GM21825 (cell line): ENCODE results near the gene KCTD14.
"Not testable (repeated sequence)": the region's sequence is repeated elsewhere in the genome, so short reads cannot be mapped to it uniquely, and the experiment has no call there.

Source experiments
- ATAC-seq: cut with Tn5 transposase; IDR thresholded peaks from one replicate; pipeline ENCODE4 v1.9.1; 2021; ENCODE audit warnings: mild to moderate bottlenecking, moderate library complexity; ENCODE audit not compliant: unreplicated experiment

KCTD14 gene, protein sequence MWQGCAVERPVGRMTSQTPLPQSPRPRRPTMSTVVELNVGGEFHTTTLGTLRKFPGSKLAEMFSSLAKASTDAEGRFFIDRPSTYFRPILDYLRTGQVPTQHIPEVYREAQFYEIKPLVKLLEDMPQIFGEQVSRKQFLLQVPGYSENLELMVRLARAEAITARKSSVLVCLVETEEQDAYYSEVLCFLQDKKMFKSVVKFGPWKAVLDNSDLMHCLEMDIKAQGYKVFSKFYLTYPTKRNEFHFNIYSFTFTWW

DNA sequence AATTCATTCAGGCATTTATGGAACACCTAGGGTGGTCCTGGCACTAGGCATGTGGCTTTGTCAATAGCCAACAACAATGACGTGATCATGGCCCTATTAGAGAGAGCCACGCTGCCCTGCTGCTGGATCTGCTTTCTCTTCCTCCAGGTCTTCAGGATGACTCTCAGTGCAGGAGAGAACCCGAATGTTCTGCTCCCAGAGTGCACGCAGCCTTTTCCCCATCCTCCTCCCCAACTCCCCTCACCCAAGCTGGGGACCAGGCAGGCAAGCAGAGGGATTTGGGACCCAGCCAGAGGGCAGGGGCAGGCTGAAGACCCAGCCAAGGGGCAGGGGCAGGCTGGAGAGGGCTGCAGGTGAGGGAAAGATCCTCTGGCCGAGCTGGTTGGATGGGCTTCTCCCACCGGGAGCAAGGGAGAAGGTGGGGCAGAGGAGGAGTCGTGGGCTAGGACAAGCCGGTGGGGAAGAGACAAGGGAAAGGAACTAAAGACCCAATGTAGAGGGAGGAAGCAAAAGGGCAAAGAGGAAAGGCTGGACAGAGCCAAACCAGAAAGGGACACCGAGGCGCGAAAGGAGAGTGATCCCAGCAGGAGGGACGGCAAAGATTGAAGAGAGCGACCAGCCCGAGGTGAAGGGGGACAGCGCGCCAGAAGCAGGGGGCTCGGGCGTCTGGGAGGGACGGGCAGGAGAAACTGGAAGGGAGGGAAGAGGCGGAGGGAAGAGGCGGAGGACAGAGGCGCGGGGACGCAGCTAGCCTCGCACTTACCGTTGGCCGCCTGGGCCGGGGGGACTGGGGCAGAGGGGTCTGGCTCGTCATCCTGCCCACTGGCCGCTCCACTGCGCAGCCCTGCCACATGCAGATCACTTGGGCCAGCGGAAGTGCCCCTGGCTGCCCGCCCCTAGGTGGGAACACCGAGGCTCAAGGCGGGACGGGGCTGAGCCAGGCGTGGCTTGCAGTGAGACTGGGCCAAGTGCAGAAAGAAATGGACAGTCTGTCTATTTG is at the start of gene KCTD14:
KCTD14 (minus strand) TSS at position 880 of the 1,000 bp plus-strand sequence; CDS start at position 853, 27 bp downstream.
- no peak for ATAC-seq

DNA sequence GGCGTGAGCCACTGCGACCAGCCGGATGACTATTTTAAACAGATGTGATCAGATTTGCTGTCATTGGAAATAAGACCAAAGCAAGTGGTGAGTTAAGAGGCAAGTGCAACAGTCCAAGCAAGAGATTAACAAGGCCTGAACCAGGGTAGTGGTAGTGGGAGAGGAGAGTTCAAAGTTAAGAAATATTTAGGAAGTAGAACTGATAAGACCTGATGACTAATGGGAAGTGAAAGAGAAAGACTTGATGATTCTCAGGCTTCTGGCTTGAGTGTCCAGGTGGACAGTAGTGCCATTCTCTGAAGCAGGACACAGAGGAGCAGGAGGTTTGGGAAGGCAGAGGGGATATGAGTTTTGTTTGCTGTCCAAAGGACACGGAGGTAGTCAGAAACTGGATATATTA is 49.4 kb upstream of the KCTD14 start:
- no peak for ATAC-seq

DNA sequence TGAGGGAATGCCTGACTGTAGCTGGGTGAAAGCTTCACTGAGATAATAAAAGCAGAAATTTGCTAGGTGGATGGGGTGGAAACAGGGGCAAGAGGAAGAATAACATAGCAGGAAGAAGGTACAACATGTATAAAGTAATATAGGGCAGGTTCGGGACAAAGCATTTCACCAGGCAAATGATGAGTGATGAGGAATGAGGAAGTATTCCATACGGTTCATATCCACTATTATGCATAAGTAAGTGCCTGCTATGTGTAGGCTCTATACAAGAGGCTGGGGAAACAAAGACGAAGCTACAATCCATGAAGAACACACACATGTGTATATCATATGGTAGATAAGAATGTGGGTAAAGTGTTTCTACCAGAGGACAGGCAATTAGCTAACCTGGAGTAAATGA is 48.6 kb upstream of the KCTD14 start:
- ATAC-seq, result no peak

DNA sequence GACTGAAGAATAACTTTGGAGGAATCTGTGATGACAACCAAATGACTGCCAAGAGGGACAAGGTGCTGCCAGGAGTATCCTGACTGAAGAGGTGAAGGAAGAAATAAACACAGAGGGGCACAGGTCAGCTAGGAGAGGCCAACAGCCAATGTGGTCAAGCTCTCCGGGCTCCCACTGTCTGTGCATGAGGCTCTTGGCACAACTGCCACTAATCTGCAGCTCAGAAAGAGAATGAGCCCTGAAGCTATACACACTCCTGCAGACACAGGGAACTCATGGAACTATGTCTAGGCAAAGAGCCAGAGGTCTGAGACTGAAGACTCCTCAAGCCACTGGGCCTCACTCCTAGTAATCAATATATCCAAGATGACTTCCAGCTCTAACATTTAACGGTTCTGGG is 47.5 kb upstream of the KCTD14 start:
- ATAC-seq, result no peak

DNA sequence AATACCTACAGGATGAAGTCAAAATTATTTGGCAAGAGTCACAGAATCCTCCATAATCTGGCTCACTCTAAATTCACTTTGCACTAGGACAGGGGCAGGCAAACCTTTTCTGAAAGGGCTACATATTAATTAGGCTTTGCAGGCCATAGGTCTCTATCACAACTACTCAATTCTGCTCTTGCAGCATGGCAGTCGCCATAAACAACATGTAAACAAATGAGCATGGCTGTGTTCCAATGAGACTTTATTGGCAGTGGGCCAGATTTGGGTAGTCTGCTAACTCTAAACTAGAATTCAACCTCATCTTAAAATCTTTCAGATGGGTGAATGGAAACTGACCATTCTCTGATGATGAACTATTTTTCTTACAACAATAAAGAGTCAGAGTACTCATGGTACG is 46.4 kb upstream of the KCTD14 start:
- no peak for ATAC-seq

DNA sequence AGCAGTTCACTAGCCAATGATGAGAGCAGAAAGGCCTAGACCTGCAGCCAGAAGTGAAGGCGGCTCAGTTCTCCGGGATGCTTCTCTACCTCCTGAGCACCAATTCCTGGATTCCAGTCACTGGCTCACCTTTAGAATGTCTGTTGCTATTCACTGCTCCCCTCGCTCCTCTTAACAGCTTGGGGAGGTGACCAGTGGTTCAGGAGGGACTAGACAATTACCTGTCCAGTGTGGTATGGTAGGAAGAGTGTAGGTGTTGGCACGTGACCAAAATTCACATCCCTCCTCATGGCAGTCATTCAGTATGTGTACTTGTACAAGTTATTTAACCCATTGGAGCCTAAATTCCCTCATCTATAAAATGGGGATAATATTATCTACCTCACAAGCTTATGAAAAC is 44.6 kb upstream of the KCTD14 start:
- no peak for ATAC-seq

DNA sequence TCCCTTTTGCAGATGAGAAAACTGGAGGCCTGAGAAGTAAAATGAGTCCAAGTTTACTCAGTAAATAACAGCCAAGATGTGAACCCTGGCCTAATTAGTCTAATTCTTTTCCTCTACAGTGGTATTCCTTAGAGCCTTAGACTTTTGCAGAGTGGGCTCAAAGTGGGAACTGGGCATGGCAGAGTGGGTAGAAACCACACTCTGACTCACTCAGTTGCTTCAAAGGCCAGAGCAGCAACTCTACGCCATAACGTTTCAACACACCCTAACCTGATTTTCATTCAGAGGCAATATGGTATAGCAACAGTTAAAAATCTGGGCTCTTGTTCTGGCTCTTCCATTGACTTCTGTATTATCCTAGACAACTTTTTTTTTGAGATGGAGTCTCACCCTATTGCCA is 43.4 kb upstream of the KCTD14 start:
- no peak for ATAC-seq

DNA sequence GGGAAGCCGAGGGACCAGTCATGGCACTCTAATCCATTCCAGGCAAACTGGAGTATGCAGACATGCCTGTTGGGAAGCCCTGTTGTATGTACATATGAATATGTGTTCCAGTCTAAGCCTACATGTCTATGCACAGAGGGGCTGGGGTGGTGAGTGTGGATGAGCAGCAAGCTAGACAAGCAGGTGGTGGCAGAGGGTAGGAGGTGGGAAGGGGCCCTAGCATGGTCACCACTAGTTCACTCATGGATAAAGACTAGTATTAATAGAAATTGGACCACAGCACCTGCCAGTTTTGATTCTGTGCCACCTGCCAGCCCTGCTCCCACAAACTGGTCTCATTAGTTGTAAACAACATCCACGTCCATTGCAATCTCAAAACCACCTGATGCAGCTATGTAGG is 42.1 kb upstream of the KCTD14 start:
- no peak for ATAC-seq

DNA sequence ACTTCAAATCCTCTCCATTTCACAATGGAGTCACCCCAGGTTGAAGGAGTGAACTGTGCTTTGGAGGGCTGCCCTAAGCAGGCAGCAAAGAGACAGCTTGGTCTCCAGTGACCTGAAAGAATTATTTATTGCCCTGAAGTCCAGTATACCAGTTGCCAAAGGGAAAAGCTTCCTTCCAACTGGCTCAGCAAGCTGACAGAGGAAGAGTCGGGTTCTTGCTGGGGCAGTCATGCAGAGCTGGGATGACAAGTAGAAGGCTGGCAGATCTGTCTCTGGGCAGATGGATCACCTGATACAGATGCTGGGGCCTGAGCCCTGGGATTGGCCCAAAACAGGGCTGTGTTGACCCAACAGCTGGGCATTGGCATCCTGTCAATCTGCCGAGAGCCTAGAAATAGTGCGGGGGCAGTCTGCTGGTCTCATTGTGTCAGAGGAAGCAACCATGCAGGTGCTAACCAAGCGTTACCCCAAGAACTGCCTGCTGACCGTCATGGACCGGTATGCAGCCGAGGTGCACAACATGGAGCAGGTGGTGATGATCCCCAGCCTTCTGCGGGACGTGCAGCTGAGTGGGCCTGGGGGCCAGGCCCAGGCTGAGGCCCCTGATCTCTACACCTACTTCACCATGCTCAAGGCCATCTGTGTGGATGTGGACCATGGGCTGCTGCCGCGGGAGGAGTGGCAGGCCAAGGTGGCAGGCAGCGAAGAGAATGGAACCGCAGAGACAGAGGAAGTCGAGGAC is 40.5 kb upstream of the KCTD14 start, which contains the start of gene THRSP:
THRSP (plus strand) TSS at position 422 of the 742 bp plus-strand sequence; CDS start at position 443, 21 bp downstream.
- no peak for ATAC-seq

DNA sequence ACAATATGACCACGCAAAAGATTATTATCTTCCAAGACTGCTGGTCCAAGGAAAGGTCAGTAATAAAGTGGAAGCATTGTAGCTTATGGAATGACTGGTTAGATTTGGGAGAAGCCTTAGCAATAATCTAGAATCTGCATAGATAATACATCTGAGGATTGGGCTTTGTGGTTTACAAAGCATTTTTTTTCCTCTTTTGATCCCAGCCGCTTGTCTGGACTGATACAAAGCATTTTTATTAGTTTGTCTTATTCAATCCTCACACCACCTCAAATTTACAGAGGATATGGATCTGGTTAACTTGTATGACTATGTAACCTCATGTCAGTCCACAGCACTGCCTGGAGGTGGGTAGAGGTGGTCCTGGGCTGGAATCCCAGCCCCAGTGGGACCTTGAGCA is 39.6 kb upstream of the KCTD14 start:
- ATAC-seq, result no peak

DNA sequence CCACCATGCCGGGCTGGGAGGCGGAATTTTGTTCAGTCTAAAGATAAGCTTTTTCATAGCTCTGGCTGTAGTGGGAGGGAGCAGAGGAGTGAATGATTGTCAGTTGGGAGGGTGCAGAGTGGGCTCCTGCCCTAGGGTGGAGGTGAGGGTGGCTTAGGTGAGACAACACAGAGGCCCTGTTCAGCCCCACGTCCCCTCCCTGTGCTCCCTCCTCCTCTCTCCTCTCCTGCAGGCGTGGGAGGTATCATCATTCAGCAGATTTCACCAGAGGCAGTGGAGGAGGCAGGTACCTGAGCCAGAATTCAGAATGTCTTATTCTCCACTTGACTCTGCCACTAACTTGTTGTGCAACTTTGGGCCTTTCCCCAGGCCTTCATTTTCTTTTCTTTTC is 38.8 kb upstream of the KCTD14 start:
- no peak for ATAC-seq

DNA sequence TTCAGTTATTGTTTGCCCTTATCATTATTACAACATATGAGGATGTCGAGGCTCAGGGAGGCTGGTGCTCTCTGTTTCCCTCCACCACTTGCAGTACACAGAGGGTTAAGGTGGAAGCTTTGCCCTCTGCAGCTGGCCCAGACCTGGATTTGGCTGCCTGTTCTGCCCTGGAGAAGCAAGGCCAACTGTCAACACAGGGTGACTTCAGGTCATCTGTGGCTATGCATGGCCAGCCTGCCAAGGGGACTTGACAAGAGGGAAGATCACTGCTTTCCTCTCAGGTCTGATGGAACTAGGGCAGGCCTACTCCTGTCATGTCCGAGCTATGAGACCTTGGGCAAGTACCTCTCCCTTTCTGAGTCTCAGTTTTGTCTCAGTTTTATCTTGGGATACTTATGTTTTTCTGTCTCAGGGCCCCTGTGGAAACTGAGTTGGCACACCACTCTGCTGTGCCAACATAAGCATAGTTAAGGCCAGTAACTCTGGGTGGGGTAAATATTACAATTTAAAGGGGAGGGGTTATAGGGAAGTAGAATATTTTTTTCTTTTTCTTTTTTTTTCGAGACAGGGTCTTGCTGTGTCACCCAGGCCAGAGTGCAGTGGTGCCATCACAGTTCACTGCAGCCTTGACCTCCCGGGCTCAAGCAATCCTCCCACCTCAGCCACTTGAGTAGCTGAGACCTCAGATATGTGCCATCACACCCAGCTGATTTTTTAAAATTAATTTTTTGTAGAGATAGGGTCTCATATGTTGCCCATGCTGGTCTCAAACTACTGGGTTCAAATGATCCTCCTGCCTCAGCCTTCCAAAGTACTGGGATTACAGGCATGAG is 38.2 kb upstream of the KCTD14 start:
- ATAC-seq, result no peak

DNA sequence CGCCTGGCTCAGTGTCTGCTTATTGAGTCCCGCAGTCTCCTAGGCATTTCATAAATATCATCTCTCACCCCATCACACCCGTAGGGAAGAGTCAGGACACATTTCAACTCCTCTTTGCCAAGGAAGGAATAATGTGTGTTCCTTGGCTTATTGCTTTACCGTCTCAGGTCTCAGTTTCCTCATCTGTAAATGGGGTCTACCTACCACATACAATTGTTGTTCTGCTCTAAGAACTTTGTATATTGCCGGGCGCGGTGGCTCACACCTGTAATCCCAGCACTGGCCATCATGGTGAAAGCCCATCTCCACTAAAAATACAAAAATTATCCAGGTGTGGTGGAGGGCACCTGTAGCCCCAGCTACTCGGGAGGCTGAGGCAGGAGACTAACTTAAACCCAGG is 37.5 kb upstream of the KCTD14 start:
- ATAC-seq, result no peak

DNA sequence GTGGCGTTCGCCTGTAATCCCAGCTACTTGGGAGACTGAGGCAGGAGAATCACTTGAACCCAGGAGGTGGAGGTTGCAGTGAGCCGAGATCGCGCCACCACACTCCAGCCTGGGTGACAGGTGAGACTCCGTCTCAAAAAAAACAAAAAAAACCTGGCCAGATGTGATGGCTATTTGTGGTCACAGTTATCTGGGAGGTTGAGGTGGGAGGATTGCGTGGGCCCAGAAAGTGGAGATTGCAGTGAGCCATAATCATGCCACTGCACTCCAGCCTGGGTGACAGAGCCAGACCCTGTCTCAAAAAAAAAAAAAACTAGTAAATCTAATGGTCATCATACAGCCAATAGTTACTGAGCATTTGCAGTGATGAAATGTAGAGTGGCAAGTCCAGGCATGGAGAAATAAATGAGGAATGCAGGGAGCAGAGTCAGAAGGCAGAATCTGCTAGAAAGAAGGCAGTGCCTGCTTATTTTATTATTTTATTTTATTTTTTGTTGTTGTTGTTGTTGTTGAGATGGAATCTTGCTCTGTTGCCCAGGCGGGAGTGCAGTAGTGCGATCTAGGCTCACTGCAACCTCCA is 36.8 kb upstream of the KCTD14 start:
- ATAC-seq, result not testable (repeated sequence)

DNA sequence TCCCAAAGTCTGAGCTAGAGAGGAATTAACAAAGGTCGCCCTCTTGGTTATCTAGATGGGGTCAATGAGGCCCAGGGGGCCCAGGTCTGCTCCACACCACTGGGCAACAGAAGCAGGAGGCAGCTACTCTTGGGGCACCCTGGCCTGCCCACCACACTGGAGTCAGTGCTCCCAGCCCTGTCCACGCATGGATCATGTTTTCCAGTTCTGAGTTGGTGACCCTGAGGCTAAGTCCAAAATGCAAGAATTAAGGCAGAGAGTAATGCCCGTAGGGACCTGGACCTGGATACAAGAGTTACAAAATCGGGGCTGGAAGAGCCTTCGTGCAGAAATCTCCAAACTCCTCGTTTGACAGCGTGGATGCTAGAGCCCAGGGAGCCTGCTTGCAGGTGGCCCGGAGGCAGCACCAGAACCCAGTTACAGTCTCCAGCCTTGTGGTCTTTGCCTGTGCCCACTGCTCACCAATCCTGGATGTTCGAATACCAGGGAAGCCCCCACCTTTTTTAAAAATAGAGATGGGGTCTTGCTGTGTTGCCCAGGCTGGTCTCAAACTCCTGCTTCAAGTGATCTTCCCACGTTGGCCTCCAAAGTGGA is 34.5 kb upstream of the KCTD14 start:
- ATAC-seq, result no peak

DNA sequence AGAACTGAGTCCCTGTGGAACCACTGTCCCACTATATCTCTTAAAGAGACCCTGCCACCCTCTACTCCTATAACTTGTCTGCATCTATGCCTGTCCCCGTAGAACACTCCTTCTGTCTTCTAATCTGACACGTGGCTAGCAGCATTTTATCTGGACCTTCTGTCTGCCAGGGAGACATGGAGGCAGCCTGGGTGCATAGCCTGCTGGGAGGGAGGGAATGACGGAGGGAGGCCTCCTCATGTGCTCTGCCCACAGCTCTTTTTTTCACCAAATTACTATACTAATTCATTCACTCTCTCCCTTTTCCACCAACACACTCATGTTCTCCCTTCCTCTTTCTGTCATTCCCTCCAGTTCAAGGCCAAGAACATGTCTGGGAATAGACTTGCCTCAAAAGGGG is 33.0 kb upstream of the KCTD14 start:
- ATAC-seq, result no peak

DNA sequence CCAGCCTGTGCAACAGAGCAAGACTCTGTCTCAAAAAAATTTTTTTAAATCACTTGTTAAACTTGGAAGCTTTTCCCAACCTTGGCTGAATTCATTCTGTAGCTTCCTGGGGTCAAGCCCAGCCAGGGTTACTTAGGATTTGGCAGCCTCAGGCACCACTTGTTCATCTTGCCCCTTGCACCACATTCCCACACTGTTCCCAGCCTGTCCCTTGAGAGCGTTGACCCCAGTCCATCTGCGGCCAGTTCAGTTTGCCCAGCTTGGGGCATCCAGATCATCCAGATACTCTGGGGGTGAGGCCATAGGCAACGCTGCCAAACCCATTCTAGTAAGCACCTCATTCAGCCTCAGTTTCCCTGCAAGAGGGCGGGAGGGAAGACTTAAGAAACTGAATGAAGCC is 31.9 kb upstream of the KCTD14 start:
- ATAC-seq, result no peak

DNA sequence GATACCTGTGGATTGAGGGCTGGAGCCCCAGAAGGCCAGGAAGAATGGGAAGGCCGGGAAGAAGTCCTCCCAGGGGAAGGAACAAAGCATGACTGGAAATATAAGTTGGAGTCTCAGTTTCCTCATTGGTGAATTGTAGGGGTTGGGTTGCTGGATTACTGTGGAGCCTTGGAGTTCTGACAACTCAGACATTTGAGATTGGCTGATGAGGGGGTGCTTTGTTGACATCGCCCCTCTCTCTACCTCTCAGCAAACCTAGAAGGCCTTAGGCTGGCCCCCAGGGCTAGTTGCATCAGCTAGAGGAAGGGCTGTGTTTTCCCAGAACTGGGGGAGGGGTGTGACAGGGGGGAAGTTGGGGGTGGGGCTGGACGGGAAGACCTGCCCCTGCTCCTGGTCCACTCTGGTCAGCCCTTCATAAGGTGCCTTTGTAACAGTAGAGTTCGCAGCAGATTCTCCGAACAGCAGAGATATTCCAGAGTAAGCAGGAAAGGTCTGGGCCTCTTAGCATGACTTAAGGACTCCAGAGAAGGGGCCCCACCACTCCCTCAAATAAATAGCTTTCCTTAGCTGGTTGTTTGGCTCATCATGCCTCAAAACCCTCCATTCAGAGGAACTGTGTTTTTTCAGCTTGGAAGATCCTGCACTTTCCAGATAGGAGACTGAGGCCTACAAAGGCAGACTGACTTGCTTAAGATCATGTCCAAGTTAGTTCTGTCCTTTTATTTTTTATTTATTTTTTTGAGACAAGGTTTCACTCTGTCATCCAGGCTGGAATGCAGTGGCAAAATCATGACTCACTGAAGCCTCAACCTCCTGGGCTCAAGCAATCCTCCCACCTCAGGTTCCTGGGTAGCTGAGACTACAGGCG is 28.1 kb upstream of the KCTD14 start:
- no peak for ATAC-seq

DNA sequence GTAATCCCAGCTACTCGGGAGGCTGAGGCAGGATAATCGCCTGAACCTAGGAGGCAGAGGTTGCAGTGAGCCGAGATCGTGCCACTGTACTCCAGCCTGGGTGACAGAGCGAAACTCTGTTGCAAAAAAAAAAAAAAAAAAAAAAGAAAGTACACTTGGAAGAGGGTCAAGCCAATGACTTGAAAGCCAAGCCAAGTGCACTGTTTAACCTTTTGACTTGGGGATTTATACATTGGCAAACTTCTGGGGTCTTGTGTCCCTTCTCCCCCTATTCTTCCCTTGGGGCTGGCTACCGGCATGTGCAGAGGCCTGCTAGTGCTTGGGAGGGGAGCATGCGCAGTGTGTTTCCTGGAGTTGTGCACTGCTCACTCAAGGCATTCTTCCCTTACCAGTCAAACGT is 26.3 kb upstream of the KCTD14 start:
- no peak for ATAC-seq
